ENCODE results near the gene RPTOR. TPM values are rescaled to one million over a fixed set of nuclear protein-coding genes. Genes with fewer than 3 reads are reported as not detected.

Gene RPTOR
- total RNA-seq, 1 donor = 29.8 TPM

DNA sequence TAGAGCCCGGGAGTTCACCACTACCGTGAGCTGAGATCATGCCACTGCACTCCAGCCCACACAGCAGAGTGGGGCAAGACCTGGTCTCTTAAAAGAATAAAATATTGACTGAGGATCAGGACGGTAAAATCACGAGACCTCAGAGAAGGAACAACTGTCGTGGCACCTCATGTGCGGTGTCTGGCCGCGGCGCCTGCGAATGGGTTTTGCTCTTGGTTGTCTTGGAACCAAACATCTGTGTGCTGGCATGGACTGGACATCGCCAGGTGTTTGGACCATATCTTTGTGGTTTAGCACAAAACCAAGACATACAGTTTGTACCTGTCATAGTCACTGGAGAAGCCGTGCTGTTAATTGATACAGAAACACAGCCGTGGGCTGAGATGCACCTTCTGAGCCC is 234.1 kb downstream of the RPTOR start:
- H3K4me1 ChIP-seq (ENCODE audit: insufficient read depth, low read length) = peaks cover 58% of the 10 kb centered on the region
- H3K9me3 ChIP-seq (ENCODE audit: low read depth, low read length) = no peaks in the 10 kb centered on the region
- H3K4me3 ChIP-seq (ENCODE audit: low read length) = no peak overlapping the region
- H3K27me3 ChIP-seq (ENCODE audit: insufficient read depth, low read length) = no peaks in the 10 kb centered on the region

GRCh38 chr17:80779336-80779735 is 234.7 kb downstream of the RPTOR start:
- Histone ChIP-seq H3K4me3 (ENCODE audit: low read length) (no peak overlapping the region), H3K4me1 (ENCODE audit: insufficient read depth, low read length) (peaks cover 51% of the 10 kb centered on the region), H3K27me3 (ENCODE audit: insufficient read depth, low read length) (no peaks in the 10 kb centered on the region), H3K9me3 (ENCODE audit: low read depth, low read length) (no peaks in the 10 kb centered on the region)

DNA sequence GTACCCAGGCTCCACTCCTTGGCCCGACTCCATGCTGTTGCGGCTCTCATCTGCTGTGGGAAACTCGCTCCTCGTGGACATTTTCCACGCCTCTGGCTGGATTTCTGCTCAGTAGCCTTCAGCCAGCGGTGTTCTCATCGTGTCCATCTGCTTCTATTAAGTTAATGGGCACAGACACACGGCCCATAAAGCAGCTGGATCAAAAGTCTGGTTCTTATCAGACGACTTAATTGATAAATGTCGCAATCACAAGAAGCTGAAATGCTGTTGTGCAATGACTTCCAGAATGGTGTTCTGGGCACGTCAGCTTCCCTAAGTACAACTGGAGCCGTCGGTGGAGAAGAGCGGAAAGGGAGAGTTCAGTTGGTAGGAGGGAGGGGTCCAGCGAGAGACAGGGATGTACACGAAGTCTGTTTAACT is 235.3 kb downstream of the RPTOR start:
- peaks cover 45% of the 10 kb centered on the region for H3K4me1 ChIP-seq (ENCODE audit: insufficient read depth, low read length)
- H3K4me3 ChIP-seq (ENCODE audit: low read length) = no peak overlapping the region
- no peaks in the 10 kb centered on the region for H3K27me3 ChIP-seq (ENCODE audit: insufficient read depth, low read length)
- H3K9me3 ChIP-seq (ENCODE audit: low read depth, low read length) = no peaks in the 10 kb centered on the region

DNA sequence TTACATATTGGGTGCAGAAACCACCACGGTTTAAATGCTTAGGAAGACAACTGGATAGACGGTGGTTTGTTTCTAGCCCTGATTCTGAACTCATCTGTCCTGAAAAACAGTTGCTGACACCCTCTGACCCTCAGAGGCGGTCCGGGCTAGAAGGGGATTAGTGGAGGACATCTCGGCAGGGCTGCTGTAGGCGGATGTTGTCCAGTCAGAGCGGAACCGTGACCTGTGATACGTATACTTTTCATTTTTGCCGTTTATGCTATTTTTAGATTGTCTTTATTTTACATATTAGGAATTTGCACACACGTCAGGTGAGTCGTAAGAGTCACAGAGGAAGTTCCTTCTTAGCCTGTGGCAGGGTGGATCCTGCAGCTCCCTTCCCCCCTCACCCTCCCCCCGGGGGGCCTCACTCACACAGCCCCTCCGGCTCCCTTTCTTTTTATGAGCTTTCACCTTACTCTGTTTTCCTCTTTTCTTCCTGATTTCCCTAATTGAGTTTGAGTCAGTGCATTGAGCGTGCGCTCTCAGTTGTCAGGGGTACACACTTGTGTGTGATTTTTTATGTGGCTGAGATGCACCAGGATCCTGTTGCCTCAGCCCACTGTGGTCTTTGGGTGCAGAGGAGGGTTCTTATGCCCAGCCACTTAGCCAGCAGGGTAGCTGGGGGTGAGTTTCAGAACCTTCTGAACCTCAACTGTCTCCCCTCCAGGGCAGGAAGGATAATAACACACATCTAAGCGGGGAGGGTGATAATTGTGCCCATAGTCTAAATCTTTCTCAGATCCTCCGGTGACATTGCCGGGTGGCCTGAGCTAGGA is 236.0 kb downstream of the RPTOR start:
- Histone ChIP-seq H3K27me3 (ENCODE audit: insufficient read depth, low read length) (no peaks in the 10 kb centered on the region), H3K9me3 (ENCODE audit: low read depth, low read length) (no peaks in the 10 kb centered on the region), H3K4me1 (ENCODE audit: insufficient read depth, low read length) (peaks cover 40% of the 10 kb centered on the region), H3K4me3 (ENCODE audit: low read length) (no peak overlapping the region)

- no peaks in the 10 kb centered on the region for H3K27me3 ChIP-seq (ENCODE audit: insufficient read depth, low read length)
- H3K9me3 ChIP-seq (ENCODE audit: low read depth, low read length) = no peaks in the 10 kb centered on the region
- H3K4me1 ChIP-seq (ENCODE audit: insufficient read depth, low read length) = peaks cover 40% of the 10 kb centered on the region
- H3K4me3 ChIP-seq (ENCODE audit: low read length) = no peak overlapping the region
Observed at GRCh38 chr17:80781211-80781610, 236.6 kb downstream of the RPTOR start.

DNA sequence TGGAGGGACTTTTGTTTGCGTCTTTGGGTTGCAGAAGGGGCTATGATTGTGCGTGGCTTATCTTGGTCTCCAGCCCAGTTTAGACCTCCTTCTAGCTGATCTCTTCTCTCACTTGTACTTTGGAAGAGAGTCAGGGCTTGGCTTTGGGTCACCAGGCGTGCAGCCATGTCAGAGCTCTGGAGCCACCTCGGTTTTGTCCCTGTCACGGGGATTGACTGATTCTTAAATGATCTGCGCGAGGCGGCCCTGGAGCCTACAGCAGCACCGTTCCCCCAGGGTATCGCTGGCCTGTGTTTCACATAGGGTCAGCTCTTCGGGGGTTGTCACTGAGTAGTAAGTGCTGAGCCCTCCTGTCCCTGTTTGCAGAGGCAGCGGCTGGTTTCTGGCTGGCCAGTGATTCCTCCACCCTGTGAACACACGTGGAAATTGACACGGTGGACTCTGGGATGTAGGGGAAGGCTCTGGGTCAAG is 237.2 kb downstream of the RPTOR start:
- Histone ChIP-seq H3K9me3 (ENCODE audit: low read depth, low read length) (no peaks in the 10 kb centered on the region), H3K27me3 (ENCODE audit: insufficient read depth, low read length) (no peaks in the 10 kb centered on the region), H3K4me3 (ENCODE audit: low read length) (no peak overlapping the region), H3K4me1 (ENCODE audit: insufficient read depth, low read length) (peaks cover 40% of the 10 kb centered on the region)

GRCh38 chr17:80782536-80783427 is 238.1 kb downstream of the RPTOR start:
- no peak overlapping the region for H3K4me3 ChIP-seq (ENCODE audit: low read length)
- peaks cover 40% of the 10 kb centered on the region for H3K4me1 ChIP-seq (ENCODE audit: insufficient read depth, low read length)

DNA sequence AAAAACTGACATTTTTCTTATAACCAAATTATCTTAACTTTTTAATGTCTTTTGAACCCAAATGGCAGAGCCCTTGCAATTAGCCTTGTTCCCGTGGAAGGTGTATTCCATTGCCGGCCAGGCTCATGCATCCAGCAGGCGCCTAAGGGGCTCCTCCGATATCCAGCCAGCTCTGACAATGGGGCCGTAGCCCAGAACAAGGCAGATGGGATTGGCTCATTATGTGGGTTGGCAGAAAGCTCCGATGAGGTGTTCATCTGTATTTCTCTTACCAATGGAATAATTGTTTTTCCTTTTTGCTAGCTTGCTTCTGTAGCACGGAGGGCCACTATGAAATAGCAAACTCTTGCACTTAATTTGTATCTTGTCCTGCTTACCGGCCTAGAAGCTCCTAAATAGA is 238.8 kb downstream of the RPTOR start:
- no peaks in the 10 kb centered on the region for H3K9me3 ChIP-seq (ENCODE audit: low read depth, low read length)
- H3K27me3 ChIP-seq (ENCODE audit: insufficient read depth, low read length) = no peaks in the 10 kb centered on the region
- H3K4me1 ChIP-seq (ENCODE audit: insufficient read depth, low read length) = peaks cover 40% of the 10 kb centered on the region
- no peak overlapping the region for H3K4me3 ChIP-seq (ENCODE audit: low read length)

More at GRCh38 chr17:80782536-80783427, 238.1 kb downstream of the RPTOR start:
- Histone ChIP-seq H3K9me3 (ENCODE audit: low read depth, low read length) (no peaks in the 10 kb centered on the region), H3K27me3 (ENCODE audit: insufficient read depth, low read length) (no peaks in the 10 kb centered on the region)

- Histone ChIP-seq H3K4me1 (ENCODE audit: insufficient read depth, low read length) (peaks cover 40% of the 10 kb centered on the region), H3K4me3 (ENCODE audit: low read length) (no peak overlapping the region), H3K27me3 (ENCODE audit: insufficient read depth, low read length) (no peaks in the 10 kb centered on the region), H3K9me3 (ENCODE audit: low read depth, low read length) (no peaks in the 10 kb centered on the region)
Observed at GRCh38 chr17:80783971-80784370, 239.3 kb downstream of the RPTOR start.

GRCh38 chr17:80785477-80786178 is 241.0 kb downstream of the RPTOR start:
- H3K4me3 ChIP-seq (ENCODE audit: low read length) = no peak overlapping the region
- peaks cover 44% of the 10 kb centered on the region for H3K4me1 ChIP-seq (ENCODE audit: insufficient read depth, low read length)
- no peaks in the 10 kb centered on the region for H3K9me3 ChIP-seq (ENCODE audit: low read depth, low read length)
- H3K27me3 ChIP-seq (ENCODE audit: insufficient read depth, low read length) = no peaks in the 10 kb centered on the region

GRCh38 chr17:80786470-80786869 is 241.8 kb downstream of the RPTOR start:
- peaks cover 43% of the 10 kb centered on the region for H3K4me1 ChIP-seq (ENCODE audit: insufficient read depth, low read length)
- no peaks in the 10 kb centered on the region for H3K9me3 ChIP-seq (ENCODE audit: low read depth, low read length)
- H3K4me3 ChIP-seq (ENCODE audit: low read length) = no peak overlapping the region
- no peaks in the 10 kb centered on the region for H3K27me3 ChIP-seq (ENCODE audit: insufficient read depth, low read length)

GRCh38 chr17:80786887-80787286 is 242.2 kb downstream of the RPTOR start:
- no peak overlapping the region for H3K4me3 ChIP-seq (ENCODE audit: low read length)
- H3K27me3 ChIP-seq (ENCODE audit: insufficient read depth, low read length) = no peaks in the 10 kb centered on the region
- peaks cover 41% of the 10 kb centered on the region for H3K4me1 ChIP-seq (ENCODE audit: insufficient read depth, low read length)
- H3K9me3 ChIP-seq (ENCODE audit: low read depth, low read length) = no peaks in the 10 kb centered on the region

GRCh38 chr17:80787881-80788280 is 243.2 kb downstream of the RPTOR start:
- H3K4me3 ChIP-seq (ENCODE audit: low read length) = no peak overlapping the region
- H3K9me3 ChIP-seq (ENCODE audit: low read depth, low read length) = no peaks in the 10 kb centered on the region
- H3K27me3 ChIP-seq (ENCODE audit: insufficient read depth, low read length) = no peaks in the 10 kb centered on the region
- H3K4me1 ChIP-seq (ENCODE audit: insufficient read depth, low read length) = peaks cover 38% of the 10 kb centered on the region

- Histone ChIP-seq H3K9me3 (ENCODE audit: low read depth, low read length) (no peaks in the 10 kb centered on the region), H3K4me1 (ENCODE audit: insufficient read depth, low read length) (peaks cover 32% of the 10 kb centered on the region), H3K4me3 (ENCODE audit: low read length) (no peak overlapping the region), H3K27me3 (ENCODE audit: insufficient read depth, low read length) (no peaks in the 10 kb centered on the region)
Observed at GRCh38 chr17:80789356-80789902, 244.8 kb downstream of the RPTOR start.
